HG03045 (cell line): ENCODE data around the gene NTHL1.
"Not testable (repeated sequence)": the region's sequence is repeated elsewhere in the genome, so short reads cannot be mapped to it uniquely, and the experiment has no call there.

Source experiments
- ATAC-seq: cut with Tn5 transposase; IDR thresholded peaks from one replicate; pipeline ENCODE4 v1.9.1; 2021; ENCODE audit warnings: mild to moderate bottlenecking, moderate library complexity; ENCODE audit not compliant: unreplicated experiment

NTHL1 gene

GRCh38 chr16:2042986-2043666 lies 4.5 kb downstream of the NTHL1 start:
- ATAC-seq: no peak

- ATAC-seq: no peak
Observed at GRCh38 chr16:2042171-2042985, 5.3 kb downstream of the NTHL1 start.

GRCh38 chr16:2040787-2041522 lies 6.7 kb downstream of the NTHL1 start:
- no peak for ATAC-seq

GRCh38 chr16:2040041-2040786 lies 7.4 kb downstream of the NTHL1 start:
- no peak for ATAC-seq

GRCh38 chr16:2039274-2040031 lies 8.2 kb downstream of the NTHL1 start:
- ATAC-seq: no peak

GRCh38 chr16:2038382-2039231 lies 9.0 kb downstream of the NTHL1 start:
- no peak for ATAC-seq

GRCh38 chr16:2037647-2038381 lies 9.8 kb downstream of the NTHL1 start:
- ATAC-seq: no peak

- no peak for ATAC-seq
Observed at GRCh38 chr16:2037115-2037514, 10.5 kb downstream of the NTHL1 start.

- no peak for ATAC-seq
Observed at GRCh38 chr16:2036200-2036966, 11.3 kb downstream of the NTHL1 start.

- no peak for ATAC-seq
Observed at GRCh38 chr16:2035431-2036199, 12.0 kb downstream of the NTHL1 start.

GRCh38 chr16:2034696-2035430 lies 12.8 kb downstream of the NTHL1 start:
- no peak for ATAC-seq

- ATAC-seq: not testable (repeated sequence)
Observed at GRCh38 chr16:2033909-2034695, 13.5 kb downstream of the NTHL1 start.

GRCh38 chr16:2033057-2033908 lies 14.4 kb downstream of the NTHL1 start:
- no peak for ATAC-seq

GRCh38 chr16:2032285-2033056 lies 15.2 kb downstream of the NTHL1 start:
- ATAC-seq: no peak
